OCI-M2 (cell line): ENCODE results near the gene CENPN.

Source experiments
- DNase-seq: peaks from one replicate; lab custom pipeline; 2025; ENCODE audit not compliant: unreplicated experiment; lab: John Stamatoyannopoulos, UW

CENPN gene

GRCh38 chr16:80990978-80991377 lies 16.0 kb upstream of the CENPN start:
- no peak for DNase-seq

GRCh38 chr16:80991792-80992430 lies 15.1 kb upstream of the CENPN start:
- DNase-seq: no peak

- DNase-seq: no peak
These were observed 14.2 kb upstream of the CENPN start for GRCh38 chr16:80992676-80993293.

GRCh38 chr16:80993307-80993706 lies 13.7 kb upstream of the CENPN start:
- no peak for DNase-seq

- DNase-seq: no peak
These were observed 13.2 kb upstream of the CENPN start for GRCh38 chr16:80993834-80994233.

GRCh38 chr16:80994451-80994850 lies 12.6 kb upstream of the CENPN start:
- DNase-seq: no peak

GRCh38 chr16:80996688-80997138 lies 10.3 kb upstream of the CENPN start:
- DNase-seq: no peak

GRCh38 chr16:80997139-80997798 lies 9.7 kb upstream of the CENPN start:
- no peak for DNase-seq

- DNase-seq: no peak
These were observed 8.9 kb upstream of the CENPN start for GRCh38 chr16:80997964-80998620.

- no peak for DNase-seq
These were observed 6.1 kb upstream of the CENPN start for GRCh38 chr16:81000873-81001272.

- no peak for DNase-seq
These were observed 5.7 kb upstream of the CENPN start for GRCh38 chr16:81001330-81001729.

GRCh38 chr16:81003064-81003463 lies 4.0 kb upstream of the CENPN start:
- no peak for DNase-seq

- no peak for DNase-seq
These were observed 3.2 kb upstream of the CENPN start for GRCh38 chr16:81003610-81004460.

- DNase-seq: no peak
These were observed 2.2 kb upstream of the CENPN start for GRCh38 chr16:81004646-81005353.

GRCh38 chr16:81005610-81006161 lies 1.3 kb upstream of the CENPN start:
- DNase-seq: no peak

GRCh38 chr16:81006211-81006812 lies 702 bp upstream of the CENPN start:
- DNase-seq: no peak

GRCh38 chr16:81008505-81008789 lies 1.4 kb downstream of the CENPN start:
- no peak for DNase-seq

- DNase-seq: no peak
These were observed 6.0 kb downstream of the CENPN start for GRCh38 chr16:81012974-81013373.

- DNase-seq: no peak
These were observed 7.7 kb downstream of the CENPN start for GRCh38 chr16:81014672-81015071.

- no peak for DNase-seq
These were observed 11.5 kb downstream of the CENPN start for GRCh38 chr16:81018496-81018895.
